Type B pancreatic cell (in vitro differentiated cells): ENCODE measurements around the gene HOXA9. TPM values are rescaled to one million over a fixed set of nuclear protein-coding genes. Genes with fewer than 3 reads are reported as not detected.

ENCODE experiments used
- DNase-seq: peaks from one replicate; pipeline ENCODE4 v3.0.0; 2021; ENCODE audit warnings: mixed read lengths; ENCODE audit not compliant: unreplicated experiment; ENCODE audit errors: extremely low spot score
- H3K27ac Mint-ChIP-seq: 2 replicates; pipeline ENCODE4 v1.8.0; 2021; ENCODE audit warnings: mild to moderate bottlenecking, mixed read lengths
- H3K27me3 Mint-ChIP-seq: 2 replicates; pipeline ENCODE4 v1.8.0; 2021; ENCODE audit warnings: mixed read lengths
- H3K36me3 Mint-ChIP-seq: 2 replicates; pipeline ENCODE4 v1.8.0; 2021; ENCODE audit warnings: mixed read lengths
- H3K4me1 Mint-ChIP-seq: one replicate; pipeline ENCODE4 v1.8.0; 2021; ENCODE audit warnings: mixed read lengths; ENCODE audit not compliant: unreplicated experiment
- H3K4me3 Mint-ChIP-seq: 2 replicates; pipeline ENCODE4 v1.8.0; 2021; ENCODE audit warnings: mild to moderate bottlenecking, mixed read lengths
- H3K9me3 Mint-ChIP-seq: 2 replicates; pipeline ENCODE4 v1.8.0; 2021; ENCODE audit warnings: mixed read lengths
- CTCF ChIP-seq: fragments of 200-600 bp; sonication (generic); conservative IDR thresholded peaks from 2 replicates; pipeline ENCODE4 v1.5.0; 2021; ENCODE audit warnings: antibody characterized with exemption, mild to moderate bottlenecking
- total RNA-seq: library from RNA; stranded (reverse); gene quantifications from 2 replicates; pipeline ENCODE4 v1.2.1, GENCODE V29; 2021; ENCODE audit warnings: low replicate concordance

The HOXA9 gene
- total RNA-seq, 1 donor from 2014 or later, result 4.1 TPM

DNA sequence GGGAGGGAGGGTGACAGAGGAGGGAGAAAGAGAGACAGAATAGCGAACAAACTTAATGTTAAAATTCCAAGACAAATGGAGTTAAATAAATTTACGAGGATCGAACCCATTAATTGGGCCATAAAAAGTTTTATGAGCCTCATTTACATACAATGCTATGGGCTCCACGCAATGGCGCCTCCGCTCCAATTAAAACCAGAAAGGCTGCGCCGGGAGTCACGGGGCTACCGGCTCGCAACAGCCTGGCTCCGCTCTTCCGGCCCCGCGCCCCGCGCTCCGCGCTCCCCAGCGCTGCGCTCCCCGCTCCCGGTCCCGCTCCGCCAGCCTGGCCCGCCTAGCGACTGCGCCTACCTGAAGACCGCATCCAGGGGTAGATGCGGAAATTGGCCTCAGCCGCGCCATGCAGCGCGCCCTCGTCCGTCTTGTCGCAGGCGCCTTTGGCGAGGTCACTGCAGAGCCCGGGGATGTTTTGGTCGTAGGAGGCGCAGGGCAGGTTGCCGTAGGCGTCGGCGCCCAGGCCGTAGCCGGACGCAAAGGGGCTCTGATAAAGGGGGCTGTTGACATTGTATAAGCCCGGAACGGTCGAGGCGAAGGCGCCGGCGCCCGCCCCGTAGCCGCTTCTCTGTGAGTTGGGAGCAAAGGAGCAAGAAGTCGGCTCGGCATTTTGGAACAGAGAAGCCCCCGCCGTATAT is 9.4 kb downstream of the HOXA9 start:
- Mint-ChIP-seq H3K27ac (peak overlapping the region; percentile 72), H3K4me1 (peaks cover 21% of the 10 kb centered on the region), H3K27me3 (peaks cover 92% of the 10 kb centered on the region), H3K4me3 (peak overlapping the region; percentile 94), H3K9me3 (peaks cover 5% of the 10 kb centered on the region), H3K36me3 (peaks cover 13% of the 10 kb centered on the region)
- DNase-seq, result peak; percentile 73
- TF ChIP-seq CTCF, result no peak

- peaks cover 28% of the 10 kb centered on the region for H3K4me1 Mint-ChIP-seq
- peaks cover 5% of the 10 kb centered on the region for H3K9me3 Mint-ChIP-seq
- TF ChIP-seq CTCF, result no peak
- H3K4me3 Mint-ChIP-seq, result peak overlapping the region; percentile 94
- DNase-seq, result peak; percentile 70
- peaks cover 13% of the 10 kb centered on the region for H3K36me3 Mint-ChIP-seq
- H3K27ac Mint-ChIP-seq, result peak overlapping the region; percentile 72
- H3K27me3 Mint-ChIP-seq, result peaks cover 96% of the 10 kb centered on the region
Measured at GRCh38 chr7:27154901-27155815, 10.2 kb downstream of the HOXA9 start.

DNA sequence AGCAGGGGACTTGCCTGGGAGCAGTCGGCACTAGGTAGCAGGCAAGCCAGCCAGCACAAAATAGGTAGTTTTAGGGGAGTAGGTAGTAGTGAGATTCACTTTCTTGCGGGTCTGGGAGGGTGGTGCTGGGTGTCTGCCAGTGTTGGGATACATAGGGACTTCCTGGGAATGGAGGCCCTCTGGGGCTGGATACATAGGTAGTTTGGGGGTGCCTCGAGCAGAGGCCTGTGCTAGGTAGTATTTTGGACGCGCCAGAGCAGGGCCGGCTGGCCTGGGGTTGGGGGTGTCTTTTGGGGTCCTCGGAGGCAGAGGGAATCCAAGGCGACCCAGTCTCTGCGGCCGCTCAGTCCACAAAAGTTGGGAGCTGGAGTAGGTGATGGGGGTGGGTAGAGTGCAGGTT is 11.0 kb downstream of the HOXA9 start:
- H3K27ac Mint-ChIP-seq, result no peak overlapping the region
- H3K9me3 Mint-ChIP-seq, result peaks cover 5% of the 10 kb centered on the region
- TF ChIP-seq CTCF, result no peak
- H3K27me3 Mint-ChIP-seq, result peaks cover 92% of the 10 kb centered on the region
- peak; percentile 39 for DNase-seq
- peaks cover 28% of the 10 kb centered on the region for H3K4me1 Mint-ChIP-seq
- peaks cover 13% of the 10 kb centered on the region for H3K36me3 Mint-ChIP-seq
- H3K4me3 Mint-ChIP-seq, result peak overlapping the region; percentile 94

DNA sequence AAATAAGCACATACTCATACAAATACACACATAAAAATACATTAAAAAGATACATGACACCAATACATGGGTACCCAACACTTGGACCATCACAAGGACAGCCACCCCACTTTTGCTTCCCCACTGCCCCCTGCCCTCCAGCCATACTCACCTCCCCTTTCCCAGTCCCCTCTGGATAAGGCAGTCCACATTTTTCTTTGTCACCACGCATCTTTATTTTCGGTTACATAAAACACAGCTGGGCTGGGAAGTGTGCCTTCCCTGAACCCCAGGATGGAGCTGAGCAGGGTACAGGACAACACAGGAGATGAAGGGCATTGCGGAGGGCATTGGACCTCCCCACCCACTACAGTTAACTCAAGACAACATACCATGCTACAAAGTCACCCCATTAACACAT is 11.8 kb downstream of the HOXA9 start:
- Mint-ChIP-seq H3K9me3 (peaks cover 5% of the 10 kb centered on the region), H3K27me3 (peaks cover 89% of the 10 kb centered on the region), H3K4me3 (peak overlapping the region; percentile 47), H3K4me1 (peaks cover 29% of the 10 kb centered on the region), H3K36me3 (peaks cover 13% of the 10 kb centered on the region), H3K27ac (no peak overlapping the region)
- TF ChIP-seq CTCF, result no peak
- peak; percentile 57 for DNase-seq

- peak overlapping the region; percentile 91 for H3K4me3 Mint-ChIP-seq
- no peaks in the 10 kb centered on the region for H3K9me3 Mint-ChIP-seq
- peaks cover 30% of the 10 kb centered on the region for H3K4me1 Mint-ChIP-seq
- H3K27me3 Mint-ChIP-seq, result peaks cover 89% of the 10 kb centered on the region
- no peak for TF ChIP-seq CTCF
- DNase-seq, result no peak
- H3K27ac Mint-ChIP-seq, result no peak overlapping the region
- peaks cover 10% of the 10 kb centered on the region for H3K36me3 Mint-ChIP-seq
Measured at GRCh38 chr7:27152816-27153442, 12.4 kb downstream of the HOXA9 start.
